ENCODE measurements around the gene FBXO39. TPM values are rescaled to one million over a fixed set of nuclear protein-coding genes. Genes with fewer than 3 reads are reported as not detected.

FBXO39 gene
- total and polyA plus RNA-seq, 2 donors, result 0.56 to 0.90 TPM

Small RNA genes within 50 kb of the gene (small RNA-seq; reads per million reads assigned to genes)
- not detected for gene AC004706.2

Other genes starting within 250 kb of the FBXO39 start
- gene PITPNM3, start 219.7 kb upstream of the FBXO39 start, total RNA-seq, result 2.3 TPM
- gene PITPNM3, start 219.7 kb upstream of the FBXO39 start, polyA plus RNA-seq, result 10.1 TPM
- gene KIAA0753, start 135.5 kb upstream of the FBXO39 start, total RNA-seq, result 23.7 TPM
- gene KIAA0753, start 135.5 kb upstream of the FBXO39 start, polyA plus RNA-seq, result 8.5 TPM
- gene TXNDC17, start 135.2 kb upstream of the FBXO39 start, total RNA-seq, result 34.0 TPM
- 164 TPM for gene TXNDC17, start 135.2 kb upstream of the FBXO39 start, polyA plus RNA-seq
- 16.9 TPM for gene MED31, start 124.6 kb upstream of the FBXO39 start, total RNA-seq
- 12.8 TPM for gene MED31, start 124.6 kb upstream of the FBXO39 start, polyA plus RNA-seq
- 1.2 TPM for gene C17orf100, start 124.5 kb upstream of the FBXO39 start, total RNA-seq
- gene C17orf100, start 124.5 kb upstream of the FBXO39 start, polyA plus RNA-seq, result 3.0 TPM
- gene SLC13A5, start 62.8 kb upstream of the FBXO39 start, total RNA-seq, result not detected
- gene SLC13A5, start 62.8 kb upstream of the FBXO39 start, polyA plus RNA-seq, result 0.10 TPM
- gene XAF1, start 20.2 kb upstream of the FBXO39 start, total RNA-seq, result 90.9 TPM
- 30.2 TPM for gene XAF1, start 20.2 kb upstream of the FBXO39 start, polyA plus RNA-seq
- gene TEKT1, start 55.5 kb downstream of the FBXO39 start, total RNA-seq, result not detected
- not detected for gene TEKT1, start 55.5 kb downstream of the FBXO39 start, polyA plus RNA-seq
- not detected for gene ALOX12, start 219.8 kb downstream of the FBXO39 start, total RNA-seq
- 0.04 TPM for gene ALOX12, start 219.8 kb downstream of the FBXO39 start, polyA plus RNA-seq
- 32.9 TPM for gene RNASEK, start 236.4 kb downstream of the FBXO39 start, total RNA-seq
- gene RNASEK, start 236.4 kb downstream of the FBXO39 start, polyA plus RNA-seq, result 305 TPM
- gene BCL6B, start 246.8 kb downstream of the FBXO39 start, total RNA-seq, result 12.5 TPM
- gene BCL6B, start 246.8 kb downstream of the FBXO39 start, polyA plus RNA-seq, result 9.9 TPM

All from urinary bladder (tissue), 2 donors.